Astrocyte (in vitro differentiated cells and primary cell): Measurements from ENCODE around the gene TFEC. TPM values are rescaled to one million over a fixed set of nuclear protein-coding genes. Genes with fewer than 3 reads are reported as not detected.

Experiments used
- DNase-seq: peaks from one replicate; pipeline ENCODE4 v3.0.0-alpha.2; 2010; ENCODE audit warnings: low read depth
- FAIRE-seq: peaks from 2 replicates; lab custom pipeline; 2011; peaks lifted over from hg19 to GRCh38; lab: Jason Lieb, UNC
- H2AFZ ChIP-seq: 2 replicates; pipeline ENCODE4 v1.6.0; 2012; ENCODE audit warnings: low read depth, low read length, inconsistent platforms
- H3K27ac ChIP-seq: 2 replicates; pipeline ENCODE4 v1.5.1; 2011; ENCODE audit warnings: low read depth, low read length, inconsistent platforms
- H3K27me3 ChIP-seq: 2 replicates; pipeline ENCODE4 v1.6.0; 2011; ENCODE audit warnings: low read length, inconsistent platforms; ENCODE audit not compliant: insufficient read depth
- H3K36me3 ChIP-seq: 2 replicates; pipeline ENCODE4 v1.5.1; 2011; ENCODE audit warnings: low read length, inconsistent platforms; ENCODE audit not compliant: insufficient read depth
- H3K4me1 ChIP-seq: 2 replicates; pipeline ENCODE4 v1.5.1; 2011; ENCODE audit warnings: low read length, inconsistent platforms; ENCODE audit not compliant: insufficient read depth
- H3K4me2 ChIP-seq: 2 replicates; pipeline ENCODE4 v1.6.0; 2012; ENCODE audit warnings: low read length, inconsistent platforms
- H3K4me3 ChIP-seq: 2 replicates; pipeline ENCODE4 v1.5.1; 2011; ENCODE audit warnings: low read depth, mild to moderate bottlenecking, low read length, inconsistent platforms; ENCODE audit not compliant: insufficient read depth
- H3K79me2 ChIP-seq: 2 replicates; pipeline ENCODE4 v1.6.0; 2012; ENCODE audit warnings: mild to moderate bottlenecking, low read length, inconsistent platforms; ENCODE audit not compliant: insufficient read depth
- H3K9ac ChIP-seq: 2 replicates; pipeline ENCODE4 v1.6.0; 2012; ENCODE audit warnings: mild to moderate bottlenecking, low read length, inconsistent platforms
- H3K9me3 ChIP-seq: 2 replicates; pipeline ENCODE4 v1.5.1; 2012; ENCODE audit warnings: low read depth, mild to moderate bottlenecking, low read length, inconsistent platforms; ENCODE audit not compliant: insufficient read depth
- H4K20me1 ChIP-seq: 2 replicates; pipeline ENCODE4 v1.6.0; 2012; ENCODE audit warnings: low read length, inconsistent platforms; ENCODE audit not compliant: insufficient read depth
- H3K27ac Mint-ChIP-seq: one replicate; pipeline ENCODE4 v1.8.0; 2021; ENCODE audit warnings: mild to moderate bottlenecking, mixed read lengths; ENCODE audit not compliant: unreplicated experiment
- H3K27me3 Mint-ChIP-seq: one replicate; pipeline ENCODE4 v1.8.0; 2021; ENCODE audit warnings: low read depth, mixed read lengths; ENCODE audit not compliant: unreplicated experiment
- H3K36me3 Mint-ChIP-seq: one replicate; pipeline ENCODE4 v1.8.0; 2021; ENCODE audit warnings: low read depth, mixed read lengths; ENCODE audit not compliant: unreplicated experiment
- H3K4me1 Mint-ChIP-seq: one replicate; pipeline ENCODE4 v1.8.0; 2021; ENCODE audit warnings: low read depth, mixed read lengths; ENCODE audit not compliant: unreplicated experiment
- H3K4me3 Mint-ChIP-seq: one replicate; pipeline ENCODE4 v1.8.0; 2021; ENCODE audit warnings: mild to moderate bottlenecking, moderate library complexity, mixed read lengths; ENCODE audit not compliant: unreplicated experiment
- H3K9me3 Mint-ChIP-seq: one replicate; pipeline ENCODE4 v1.8.0; 2021; ENCODE audit warnings: mild to moderate bottlenecking, mixed read lengths; ENCODE audit not compliant: unreplicated experiment
- EZH2 ChIP-seq: IDR thresholded peaks from 2 replicates; pipeline ENCODE4 v1.6.1; 2012; ENCODE audit warnings: mild to moderate bottlenecking, low read length, inconsistent platforms; ENCODE audit not compliant: insufficient read depth
- total RNA-seq: library from RNA; stranded (reverse); gene quantifications from 2 replicates; pipeline ENCODE4 v1.2.1, GENCODE V29; 2021
- TF ChIP-seq, protein P1 (sequence below): IDR thresholded peaks from 2 replicates; pipeline ENCODE4 v1.5.1; 2011; ENCODE audit warnings: low read depth, mild to moderate bottlenecking, inconsistent platforms, low read length, moderate library complexity; ENCODE audit not compliant: insufficient read depth

Gene TFEC
- total RNA-seq, 1 donor from 2014 or later, result 1.8 TPM

DNA sequence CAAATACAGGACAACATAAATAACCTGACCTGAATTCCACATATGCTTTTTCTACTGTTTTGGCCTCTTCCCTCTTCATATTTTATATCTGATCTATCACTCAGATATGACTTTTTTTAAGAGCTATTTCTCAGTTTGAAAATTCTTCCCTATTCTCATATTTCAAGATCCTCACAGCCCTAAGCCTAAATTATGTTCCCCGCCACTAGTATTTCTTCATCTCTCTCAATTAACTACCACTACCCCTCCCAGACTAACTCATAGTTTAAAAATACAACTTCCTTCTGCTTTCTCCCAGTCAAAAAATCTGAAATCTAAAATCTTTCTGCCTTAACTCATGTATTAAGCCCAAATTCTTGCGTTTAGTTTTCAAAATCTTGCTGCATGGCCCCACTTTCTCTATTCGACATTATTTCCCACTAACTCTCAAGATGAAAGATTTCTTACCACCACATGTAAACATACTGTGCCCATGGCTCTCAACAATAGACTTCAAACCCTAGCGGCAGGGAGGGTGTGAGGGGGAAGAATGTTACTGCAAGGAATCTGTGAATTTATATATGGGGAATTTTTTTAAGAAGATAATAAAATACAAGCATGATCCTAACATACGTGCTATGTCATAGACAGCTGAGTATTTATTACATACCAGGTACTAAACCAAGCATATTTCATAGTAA, 64.6 kb downstream of the TFEC start:
- H3K27ac Mint-ChIP-seq, result no peak overlapping the region

GRCh38 chr7:115965236-115965635, 65.3 kb downstream of the TFEC start:
- no peaks in the 10 kb centered on the region for H3K36me3 Mint-ChIP-seq

More for the DNA sequence above, 64.6 kb downstream of the TFEC start:
- H3K36me3 ChIP-seq, result no peaks in the 10 kb centered on the region
- H3K27me3 ChIP-seq, result no peaks in the 10 kb centered on the region
- H2AFZ ChIP-seq, result no peak overlapping the region
- H3K79me2 ChIP-seq, result no peaks in the 10 kb centered on the region
- H3K4me1 ChIP-seq, result no peaks in the 10 kb centered on the region
- H3K9ac ChIP-seq, result no peak overlapping the region
- H3K4me2 ChIP-seq, result no peak overlapping the region
- Mint-ChIP-seq H3K27me3 (no peaks in the 10 kb centered on the region), H3K36me3 (no peaks in the 10 kb centered on the region), H3K4me3 (no peak overlapping the region), H3K4me1 (no peaks in the 10 kb centered on the region), H3K9me3 (no peaks in the 10 kb centered on the region)
- FAIRE-seq (no peak), DNase-seq (no peak)
- TF ChIP-seq, protein P1, sequence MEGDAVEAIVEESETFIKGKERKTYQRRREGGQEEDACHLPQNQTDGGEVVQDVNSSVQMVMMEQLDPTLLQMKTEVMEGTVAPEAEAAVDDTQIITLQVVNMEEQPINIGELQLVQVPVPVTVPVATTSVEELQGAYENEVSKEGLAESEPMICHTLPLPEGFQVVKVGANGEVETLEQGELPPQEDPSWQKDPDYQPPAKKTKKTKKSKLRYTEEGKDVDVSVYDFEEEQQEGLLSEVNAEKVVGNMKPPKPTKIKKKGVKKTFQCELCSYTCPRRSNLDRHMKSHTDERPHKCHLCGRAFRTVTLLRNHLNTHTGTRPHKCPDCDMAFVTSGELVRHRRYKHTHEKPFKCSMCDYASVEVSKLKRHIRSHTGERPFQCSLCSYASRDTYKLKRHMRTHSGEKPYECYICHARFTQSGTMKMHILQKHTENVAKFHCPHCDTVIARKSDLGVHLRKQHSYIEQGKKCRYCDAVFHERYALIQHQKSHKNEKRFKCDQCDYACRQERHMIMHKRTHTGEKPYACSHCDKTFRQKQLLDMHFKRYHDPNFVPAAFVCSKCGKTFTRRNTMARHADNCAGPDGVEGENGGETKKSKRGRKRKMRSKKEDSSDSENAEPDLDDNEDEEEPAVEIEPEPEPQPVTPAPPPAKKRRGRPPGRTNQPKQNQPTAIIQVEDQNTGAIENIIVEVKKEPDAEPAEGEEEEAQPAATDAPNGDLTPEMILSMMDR, result no peak
- no peaks in the 10 kb centered on the region for H4K20me1 ChIP-seq
- no peak overlapping the region for H3K27ac ChIP-seq
- H3K4me3 ChIP-seq, result no peak overlapping the region
- H3K9me3 ChIP-seq, result no peaks in the 10 kb centered on the region

GRCh38 chr7:115964799-115965198, 65.8 kb downstream of the TFEC start:
- H3K4me1 Mint-ChIP-seq, result no peaks in the 10 kb centered on the region
- no peak overlapping the region for H3K27ac Mint-ChIP-seq
- no peaks in the 10 kb centered on the region for H3K27me3 Mint-ChIP-seq
- H3K9me3 Mint-ChIP-seq, result no peaks in the 10 kb centered on the region
- H4K20me1 ChIP-seq, result no peaks in the 10 kb centered on the region
- no peaks in the 10 kb centered on the region for H3K79me2 ChIP-seq
- TF ChIP-seq, protein P1, result no peak
- FAIRE-seq, result no peak
- no peak for DNase-seq
- H3K27me3 ChIP-seq, result no peaks in the 10 kb centered on the region
- H3K9ac ChIP-seq, result no peak overlapping the region
- H3K9me3 ChIP-seq, result no peaks in the 10 kb centered on the region
- no peak overlapping the region for H2AFZ ChIP-seq
- H3K4me1 ChIP-seq, result no peaks in the 10 kb centered on the region
- no peak overlapping the region for H3K27ac ChIP-seq
- H3K4me3 Mint-ChIP-seq, result no peak overlapping the region
- no peak overlapping the region for H3K4me2 ChIP-seq
- H3K36me3 ChIP-seq, result no peaks in the 10 kb centered on the region
- no peak overlapping the region for H3K4me3 ChIP-seq
- H3K36me3 Mint-ChIP-seq, result no peaks in the 10 kb centered on the region

More at GRCh38 chr7:115965236-115965635, 65.3 kb downstream of the TFEC start:
- no peaks in the 10 kb centered on the region for H3K9me3 Mint-ChIP-seq
- Histone ChIP-seq H3K4me1 (no peaks in the 10 kb centered on the region), H3K27me3 (no peaks in the 10 kb centered on the region), H3K9me3 (no peaks in the 10 kb centered on the region), H2AFZ (no peak overlapping the region), H3K27ac (no peak overlapping the region), H3K4me2 (no peak overlapping the region), H3K9ac (no peak overlapping the region), H4K20me1 (no peaks in the 10 kb centered on the region), H3K79me2 (no peaks in the 10 kb centered on the region), H3K36me3 (no peaks in the 10 kb centered on the region), H3K4me3 (no peak overlapping the region)
- no peaks in the 10 kb centered on the region for H3K27me3 Mint-ChIP-seq
- no peak overlapping the region for H3K4me3 Mint-ChIP-seq
- FAIRE-seq (no peak), DNase-seq (no peak)
- H3K4me1 Mint-ChIP-seq, result no peaks in the 10 kb centered on the region
- H3K27ac Mint-ChIP-seq, result no peak overlapping the region
- no peak for TF ChIP-seq EZH2
- TF ChIP-seq, protein P1, result no peak
